ENCODE data around the gene ZNRF3.

- no peak for TF ChIP-seq CTCF (IDR thresholded peaks at IDR 0.05)
- TF ChIP-seq EZH2 (IDR thresholded peaks at IDR 0.05; ENCODE audit: borderline replicate concordance, insufficient read depth, low read depth, low read length, poor library complexity, severe bottlenecking), result no peak
Measured at GRCh38 chr22:28894334-28894733, 11.0 kb downstream of the ZNRF3 start.
